GM23248 (cell line): Measurements from ENCODE around the gene CCDC78. TPM values are rescaled to one million over a fixed set of nuclear protein-coding genes. Genes with fewer than 3 reads are reported as not detected.
"Not testable (repeated sequence)": the region's sequence is repeated elsewhere in the genome, so short reads cannot be mapped to it uniquely, and the experiment has no call there.

Experiments
- DNase-seq: peaks from one replicate; pipeline ENCODE4 v3.0.0-alpha.2; 2015
- H2AFZ ChIP-seq: fragments of 200-600 bp; sonication (generic); 2 replicates; pipeline ENCODE4 v1.6.1; 2016; ENCODE audit warnings: antibody characterized with exemption
- H3F3A ChIP-seq: fragments of 200-600 bp; sonication (generic); 2 replicates; pipeline ENCODE4 v1.6.1; 2016; ENCODE audit warnings: mild to moderate bottlenecking, antibody characterized with exemption, mixed run types; ENCODE audit not compliant: insufficient read depth
- H3K27ac ChIP-seq: fragments of 200-600 bp; sonication (generic); 2 replicates; pipeline ENCODE4 v1.5.1; 2016; ENCODE audit warnings: mild to moderate bottlenecking
- H3K27me3 ChIP-seq: fragments of 200-600 bp; sonication (generic); replicated peaks from 2 replicates; pipeline ENCODE4 v1.6.1; 2016; ENCODE audit warnings: mild to moderate bottlenecking; ENCODE audit not compliant: insufficient read depth
- H3K36me3 ChIP-seq: fragments of 200-600 bp; sonication (generic); 2 replicates; pipeline ENCODE4 v1.6.1; 2016; ENCODE audit warnings: low read depth, mild to moderate bottlenecking
- H3K4me1 ChIP-seq: fragments of 200-600 bp; sonication (generic); 2 replicates; pipeline ENCODE4 v1.6.1; 2016; ENCODE audit warnings: mild to moderate bottlenecking; ENCODE audit not compliant: insufficient read depth
- H3K4me2 ChIP-seq: fragments of 200-600 bp; sonication (generic); one replicate; pipeline ENCODE4 v1.6.1; 2016; ENCODE audit warnings: mild to moderate bottlenecking; ENCODE audit not compliant: unreplicated experiment
- H3K4me3 ChIP-seq: fragments of 200-600 bp; sonication (generic); 2 replicates; pipeline ENCODE4 v1.5.1; 2016; ENCODE audit warnings: mild to moderate bottlenecking
- H3K79me2 ChIP-seq: fragments of 200-600 bp; sonication (generic); 2 replicates; pipeline ENCODE4 v1.6.1; 2016; ENCODE audit warnings: mild to moderate bottlenecking; ENCODE audit not compliant: insufficient read depth
- H3K9ac ChIP-seq: fragments of 200-600 bp; sonication (generic); 2 replicates; pipeline ENCODE4 v1.6.1; 2016; ENCODE audit warnings: mild to moderate bottlenecking
- H3K9me2 ChIP-seq: fragments of 200-600 bp; sonication (generic); 2 replicates; pipeline ENCODE4 v1.6.1; 2016; ENCODE audit warnings: mixed run types, mild to moderate bottlenecking, moderate library complexity; ENCODE audit not compliant: insufficient read depth
- H3K9me3 ChIP-seq: fragments of 200-600 bp; sonication (generic); one replicate; pipeline ENCODE4 v1.6.1; 2017; ENCODE audit warnings: low read depth
- H4K20me1 ChIP-seq: fragments of 200-600 bp; sonication (generic); 2 replicates; pipeline ENCODE4 v1.6.0; 2016; ENCODE audit not compliant: insufficient read depth
- EZH2 ChIP-seq: fragments of 200-600 bp; sonication (generic); IDR thresholded peaks from 2 replicates; pipeline ENCODE4 v1.6.1; 2018; ENCODE audit warnings: antibody characterized with exemption, mild to moderate bottlenecking; ENCODE audit not compliant: insufficient read depth, poor library complexity, severe bottlenecking
- EZH2phosphoT487 ChIP-seq: fragments of 200-600 bp; sonication (generic); IDR thresholded peaks from 2 replicates; pipeline ENCODE4 v1.6.1; 2018; ENCODE audit warnings: antibody characterized with exemption, moderate library complexity, mild to moderate bottlenecking, low read depth; ENCODE audit not compliant: insufficient read depth
- WGBS, 2 experiments: methylation state at CpG; one replicate each; pipeline ENCODE4 v1.1.6; 2015 to 2017; ENCODE audit warnings: low lambda C conversion rate in 2 of 2, low coverage in 1 of 2; ENCODE audit errors: missing lambda C conversion rate in 2 of 2; 5-methylcytosine and 5-hydroxymethylcytosine counted together
- in situ Hi-C: fragments of 300-500 bp; cut with MboI; formaldehyde crosslinking; loops from 2 replicates; pipeline ENCODE4 v1.15.0; 2020
- polyA plus RNA-seq: library from polyadenylated mRNA; unstranded; fragments of >200 nt; fragmentation: Nextera tagmentation; extraction: Ambion mirVana; gene quantifications from 2 replicates; pipeline ENCODE4 v1.2.1, GENCODE V29; 2016
- total RNA-seq: library from RNA; depleted of rRNA; stranded (reverse); fragments of >200 nt; shearing (Covaris generic); gene quantifications from 2 replicates; pipeline ENCODE4 v1.2.3, GENCODE V29; 2014

Gene CCDC78
- total and polyA plus RNA-seq, 2 experiments from 2014 or later, result 0.78 to 9.5 TPM

DNA sequence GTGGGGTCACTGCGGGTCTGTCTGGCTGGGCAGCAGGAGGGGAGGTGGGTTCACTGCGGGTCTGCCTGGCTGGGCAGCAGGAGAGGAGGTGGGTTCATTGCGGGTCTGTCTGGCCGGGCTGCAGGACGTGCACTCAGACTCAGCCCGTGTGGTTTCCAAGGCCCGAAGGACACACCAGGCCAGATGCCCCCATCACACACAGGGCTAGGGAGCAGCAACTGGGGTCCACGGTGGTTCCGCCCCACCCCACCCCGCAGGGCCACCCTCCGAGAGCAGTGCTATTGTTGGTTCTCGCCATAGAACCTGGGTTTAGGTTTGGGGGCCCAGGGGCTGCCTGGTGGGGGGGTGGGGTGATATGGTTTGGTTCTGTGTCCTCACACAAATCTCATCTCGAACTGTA is 20.4 kb upstream of the CCDC78 start:
- Histone ChIP-seq H3K9me2 (no peaks in the 10 kb centered on the region), H3K4me3 (no peak overlapping the region), H2AFZ (no peak overlapping the region), H3K27ac (no peak overlapping the region), H3K36me3 (no peaks in the 10 kb centered on the region), H3F3A (peaks cover 8% of the 10 kb centered on the region), H3K9me3 (no peaks in the 10 kb centered on the region), H3K27me3 (no peaks in the 10 kb centered on the region), H3K4me2 (no peak overlapping the region), H3K4me1 (peaks cover 11% of the 10 kb centered on the region), H4K20me1 (no peaks in the 10 kb centered on the region), H3K9ac (no peak overlapping the region), H3K79me2 (no peaks in the 10 kb centered on the region)
- 60 to 67% methylated on average over 1 to 13 of the region's 13 CpGs for WGBS, 2 experiments
- no peak for DNase-seq
- TF ChIP-seq EZH2, result no peak
- no peak for TF ChIP-seq EZH2phosphoT487
- in situ Hi-C loops, result no loop called here

DNA sequence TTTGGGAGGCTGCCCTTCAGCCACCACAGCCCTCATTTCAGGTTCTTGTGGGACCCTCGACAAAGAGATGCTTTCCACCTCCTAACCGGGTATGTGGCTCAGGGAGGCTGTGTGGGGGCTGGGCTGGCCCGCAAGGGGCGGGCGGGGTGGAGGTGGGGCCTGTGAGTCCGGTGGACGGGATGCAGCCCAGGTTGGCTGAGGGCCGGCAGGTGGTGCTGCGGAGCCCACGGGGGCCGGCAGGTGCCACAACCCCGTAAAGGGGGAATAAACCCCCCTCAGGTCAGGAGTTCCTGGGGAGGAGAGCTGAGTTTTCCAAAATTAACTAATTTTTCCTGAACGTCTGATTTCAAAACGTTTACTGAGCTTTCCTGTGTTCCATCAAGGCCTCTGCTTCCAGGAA is 19.5 kb upstream of the CCDC78 start:
- Histone ChIP-seq H3K4me1 (peaks cover 11% of the 10 kb centered on the region), H4K20me1 (no peaks in the 10 kb centered on the region), H3K4me3 (no peak overlapping the region), H3K9me3 (no peaks in the 10 kb centered on the region), H3K4me2 (no peak overlapping the region), H3K27ac (no peak overlapping the region), H3K9me2 (no peaks in the 10 kb centered on the region), H3K79me2 (no peaks in the 10 kb centered on the region), H3F3A (peaks cover 8% of the 10 kb centered on the region), H3K9ac (no peak overlapping the region), H2AFZ (no peak overlapping the region), H3K36me3 (no peaks in the 10 kb centered on the region), H3K27me3 (no peaks in the 10 kb centered on the region)
- in situ Hi-C loops, result no loop called here
- WGBS, 2 experiments, result 8% methylated on average over 14 of the region's 14 CpGs
- TF ChIP-seq EZH2 (no peak), EZH2phosphoT487 (no peak)
- DNase-seq, result no peak

DNA sequence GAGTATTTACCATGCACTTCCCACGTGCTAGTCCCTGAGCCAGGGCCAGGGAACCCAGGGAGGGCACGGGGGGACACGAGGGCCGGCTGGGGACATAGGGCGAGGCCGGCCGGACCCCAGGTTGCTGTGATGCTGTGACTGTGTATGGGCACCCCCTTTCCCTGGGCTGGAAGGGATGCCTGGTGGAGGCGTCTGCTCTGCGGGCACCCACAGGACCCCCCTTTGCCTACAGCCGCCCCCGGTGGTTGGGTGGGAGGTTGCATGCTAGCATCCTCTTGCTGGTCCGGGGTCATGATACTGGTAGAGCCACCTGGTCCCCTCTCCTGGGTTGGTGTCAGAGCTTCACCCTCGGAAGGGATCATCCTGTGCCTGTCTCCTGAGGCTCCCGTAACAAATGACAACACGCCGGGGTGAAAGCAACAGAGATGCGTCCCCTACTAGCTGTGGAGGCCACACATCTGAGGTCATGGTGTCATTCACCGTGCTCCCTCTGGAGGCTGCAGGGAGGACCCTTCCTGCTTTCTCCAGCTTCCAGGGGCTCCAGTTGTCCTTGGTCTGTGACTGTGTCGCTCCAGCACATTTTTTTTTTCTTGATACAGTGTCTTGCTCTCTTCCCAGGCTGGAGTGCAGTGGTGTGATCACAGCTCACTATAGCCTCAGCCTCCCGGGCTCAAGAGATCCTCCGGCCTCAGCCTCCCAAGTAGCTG is 17.7 kb upstream of the CCDC78 start:
- no peak overlapping the region for H3K27ac ChIP-seq
- no peak for TF ChIP-seq EZH2
- no peak for TF ChIP-seq EZH2phosphoT487
- no peak overlapping the region for H3K4me3 ChIP-seq
- H3K9me2 ChIP-seq, result no peaks in the 10 kb centered on the region
- no peaks in the 10 kb centered on the region for H3K27me3 ChIP-seq
- no peak overlapping the region for H2AFZ ChIP-seq
- no peak overlapping the region for H3K9ac ChIP-seq
- no peaks in the 10 kb centered on the region for H3K9me3 ChIP-seq
- in situ Hi-C loops, result no loop called here
- no peaks in the 10 kb centered on the region; the same call in 1 of the 2 replicates for H3K79me2 ChIP-seq
- H3K4me2 ChIP-seq, result no peak overlapping the region
- H3K4me1 ChIP-seq, result peaks cover 3% of the 10 kb centered on the region
- H4K20me1 ChIP-seq, result no peaks in the 10 kb centered on the region
- no peak for DNase-seq
- no peaks in the 10 kb centered on the region for H3F3A ChIP-seq
- H3K36me3 ChIP-seq, result no peaks in the 10 kb centered on the region
- 75 to 80% methylated on average over 20 to 21 of the region's 21 CpGs for WGBS, 2 experiments

- H4K20me1 ChIP-seq, H3K4me1 ChIP-seq, H2AFZ ChIP-seq, DNase-seq, H3K9ac ChIP-seq, H3F3A ChIP-seq, H3K27ac ChIP-seq, H3K9me3 ChIP-seq, in situ Hi-C loops, H3K79me2 ChIP-seq, H3K36me3 ChIP-seq, H3K4me2 ChIP-seq, H3K4me3 ChIP-seq, H3K27me3 ChIP-seq, H3K9me2 ChIP-seq: not testable (repeated sequence)
- 67 to 68% methylated on average over 14 of the region's 14 CpGs for WGBS, 2 experiments
Measured at GRCh38 chr16:742894-743293, 16.7 kb upstream of the CCDC78 start.
